Activated CD4-positive, alpha-beta T cell treated with anti-CD3 and anti-CD28 coated beads for 36 hours (primary cell): ENCODE measurements around the gene POLR1H. TPM values are rescaled to one million over a fixed set of nuclear protein-coding genes. Genes with fewer than 3 reads are reported as not detected.

ENCODE experiments used
- ATAC-seq: fragments of 200-7000 bp; cut with Tn5 transposase; one replicate; pipeline ENCODE4 v1.10.0; 2021; ENCODE audit warnings: mild to moderate bottlenecking, moderate library complexity
- CTCF ChIA-PET: fragments of 350-600 bp; sonication (Branson Sonifier 250); formaldehyde crosslinking; loops from one replicate; lab custom pipeline; 2021; ENCODE audit warnings: antibody characterized with exemption; lab: Charles Lee
- POLR2A ChIA-PET: fragments of 350-600 bp; sonication (Branson Sonifier 250); formaldehyde crosslinking; loops from one replicate; lab custom pipeline; 2021; ENCODE audit warnings: antibody characterized with exemption, inconsistent platforms; lab: Charles Lee
- DNase-seq: peaks from one replicate; pipeline ENCODE4 v3.0.0-alpha.2; 2020
- H3K27ac Mint-ChIP-seq: one replicate; pipeline ENCODE4 v1.8.0; 2021; ENCODE audit warnings: mixed read lengths
- H3K27me3 Mint-ChIP-seq: one replicate; pipeline ENCODE4 v1.8.0; 2021; ENCODE audit warnings: mixed read lengths
- H3K36me3 Mint-ChIP-seq: one replicate; pipeline ENCODE4 v1.8.0; 2021; ENCODE audit warnings: low read depth, mixed read lengths
- H3K4me1 Mint-ChIP-seq: one replicate; pipeline ENCODE4 v1.8.0; 2021; ENCODE audit warnings: mixed read lengths
- H3K4me3 Mint-ChIP-seq: one replicate; pipeline ENCODE4 v1.8.0; 2021; ENCODE audit warnings: mild to moderate bottlenecking, moderate library complexity, mixed read lengths
- H3K9me3 Mint-ChIP-seq: one replicate; pipeline ENCODE4 v1.8.0; 2021; ENCODE audit warnings: low read depth, mixed read lengths
- intact Hi-C, 2 experiments: fragments of 100-400 bp; cut with DNase I in 1 of 2; cut with micrococcal nuclease in 1 of 2; formaldehyde crosslinking; loops; one replicate each; pipeline versions ENCODE4 v1.14.2 to v1.15.1; 2022 to 2024; cut with DNase I, micrococcal nuclease
- total RNA-seq, 2 experiments: library from RNA; stranded (reverse); gene quantifications; one replicate each; pipeline ENCODE4 v1.2.3, GENCODE V29; 2021

POLR1H gene
- total RNA-seq, 2 experiments from 2014 or later, result 38.2 to 65.0 TPM

- no peaks in the 10 kb centered on the region for H3K36me3 Mint-ChIP-seq
- H3K27me3 Mint-ChIP-seq, result peaks cover 38% of the 10 kb centered on the region
- peaks cover 32% of the 10 kb centered on the region for H3K4me1 Mint-ChIP-seq
- H3K9me3 Mint-ChIP-seq, result no peaks in the 10 kb centered on the region
- ChIA-PET CTCF (interaction anchor here (0.6 to 9.5 kb wide), 12 partner anchors 11 to 471 kb away, joined by 3 to 244 read pairs (median 6); partner anchors contain the start of genes POLR1H and TRIM40), POLR2A (no interaction called here)
- H3K27ac Mint-ChIP-seq, result no peak overlapping the region
- intact Hi-C loops, result loop anchor here (5.0 kb wide), 2 partner anchors 42 to 223 kb away; partner anchors contain the start of genes POLR1H (in 1 of the 2) and TRIM39 (in 1 of the 2)
- DNase-seq, result no peak
- no peak for ATAC-seq
- H3K4me3 Mint-ChIP-seq, result no peak overlapping the region
These were observed 43.6 kb downstream of the POLR1H start for GRCh38 chr6:30104661-30105060.

- ChIA-PET POLR2A (no interaction called here), CTCF (interaction anchor here (0.6 to 1.1 kb wide), 3 partner anchors 9 to 96 kb away, joined by 3 read pairs; no protein-coding TSS in a partner anchor)
These were observed 50.3 kb downstream of the POLR1H start for GRCh38 chr6:30111266-30111856.

GRCh38 chr6:30112402-30112994 is 51.4 kb downstream of the POLR1H start:
- Mint-ChIP-seq H3K9me3 (no peaks in the 10 kb centered on the region), H3K36me3 (no peaks in the 10 kb centered on the region), H3K4me1 (peaks cover 12% of the 10 kb centered on the region), H3K27me3 (peaks cover 34% of the 10 kb centered on the region), H3K27ac (no peak overlapping the region), H3K4me3 (no peak overlapping the region)
- POLR2A ChIA-PET, result no interaction called here
- CTCF ChIA-PET, result interaction anchor here (0.9 to 1.1 kb wide), 2 partner anchors 11 to 20 kb away, joined by 3 read pairs; no protein-coding TSS in a partner anchor
- DNase-seq (no peak), ATAC-seq (no peak)
- intact Hi-C loops, result no loop called here

More at GRCh38 chr6:30111266-30111856, 50.3 kb downstream of the POLR1H start:
- peaks cover 35% of the 10 kb centered on the region for H3K27me3 Mint-ChIP-seq
- no peaks in the 10 kb centered on the region for H3K36me3 Mint-ChIP-seq
- H3K4me1 Mint-ChIP-seq, result peaks cover 12% of the 10 kb centered on the region
- no peak for ATAC-seq
- intact Hi-C loops, result no loop called here
- no peak for DNase-seq
- H3K9me3 Mint-ChIP-seq, result no peaks in the 10 kb centered on the region
- H3K4me3 Mint-ChIP-seq, result no peak overlapping the region
- H3K27ac Mint-ChIP-seq, result no peak overlapping the region

GRCh38 chr6:30113003-30113759 is 52.1 kb downstream of the POLR1H start, which contains the start of gene TRIM31:
Gene TRIM31 (minus strand): TSS chr6:30113090. CDS start chr6:30112805, 285 bp downstream.
- ATAC-seq (peak; percentile 79), DNase-seq (peak; percentile 20)
- ChIA-PET CTCF (interaction anchor here (0.5 to 1.6 kb wide), 2 partner anchors 18 to 1275 kb away, joined by 3 to 4 read pairs; no protein-coding TSS in a partner anchor), POLR2A (no interaction called here)
- H3K4me3 Mint-ChIP-seq, result no peak within 1 kb of the TSS
- H3K9me3 Mint-ChIP-seq, result no peaks in the 10 kb centered on the region
- peaks cover 31% of the 10 kb centered on the region for H3K27me3 Mint-ChIP-seq
- no peak within 1 kb of the TSS for H3K27ac Mint-ChIP-seq
- H3K36me3 Mint-ChIP-seq, result no peaks in the 10 kb centered on the region
- intact Hi-C loops, result no loop called here
- H3K4me1 Mint-ChIP-seq, result peaks cover 12% of the 10 kb centered on the region

GRCh38 chr6:30113841-30114240 is 52.8 kb downstream of the POLR1H start:
- Mint-ChIP-seq H3K27ac (no peak overlapping the region), H3K4me1 (peaks cover 12% of the 10 kb centered on the region), H3K9me3 (no peaks in the 10 kb centered on the region), H3K4me3 (no peak overlapping the region), H3K36me3 (no peaks in the 10 kb centered on the region), H3K27me3 (peaks cover 27% of the 10 kb centered on the region)
- CTCF ChIA-PET, result interaction anchor here (0.5 to 1.6 kb wide), 2 partner anchors 17 to 1276 kb away, joined by 3 to 4 read pairs; no protein-coding TSS in a partner anchor
- intact Hi-C loops, result no loop called here
- DNase-seq (no peak), ATAC-seq (no peak)
- POLR2A ChIA-PET, result no interaction called here

Other genes starting within 250 kb of the POLR1H start
- under 1 TPM; 0.35 to 0.55 TPM for gene HLA-G, start 233.4 kb upstream of the POLR1H start, total RNA-seq
- gene HLA-A, start 118.7 kb upstream of the POLR1H start, total RNA-seq, result 1,000 to 10,000 TPM; 1,053 to 1,189 TPM
- gene PPP1R11, start 5.9 kb downstream of the POLR1H start, total RNA-seq, result 10 to 100 TPM; 47.8 to 59.9 TPM
- not detected for gene RNF39, start 14.5 kb downstream of the POLR1H start, total RNA-seq
- gene TRIM31, start 51.8 kb downstream of the POLR1H start, total RNA-seq, result not detected
- gene TRIM40, start 74.9 kb downstream of the POLR1H start, total RNA-seq, result not detected
- gene TRIM10, start 99.9 kb downstream of the POLR1H start, total RNA-seq, result under 1 TPM; 0.11 to 0.16 TPM
- under 1 TPM; 0.18 to 0.26 TPM for gene TRIM15, start 102.3 kb downstream of the POLR1H start, total RNA-seq
- gene TRIM26, start 152.1 kb downstream of the POLR1H start, total RNA-seq, result 10 to 100 TPM; 48.4 to 60.4 TPM